ENCODE results near the gene HIGD1C.

Gene HIGD1C

DNA sequence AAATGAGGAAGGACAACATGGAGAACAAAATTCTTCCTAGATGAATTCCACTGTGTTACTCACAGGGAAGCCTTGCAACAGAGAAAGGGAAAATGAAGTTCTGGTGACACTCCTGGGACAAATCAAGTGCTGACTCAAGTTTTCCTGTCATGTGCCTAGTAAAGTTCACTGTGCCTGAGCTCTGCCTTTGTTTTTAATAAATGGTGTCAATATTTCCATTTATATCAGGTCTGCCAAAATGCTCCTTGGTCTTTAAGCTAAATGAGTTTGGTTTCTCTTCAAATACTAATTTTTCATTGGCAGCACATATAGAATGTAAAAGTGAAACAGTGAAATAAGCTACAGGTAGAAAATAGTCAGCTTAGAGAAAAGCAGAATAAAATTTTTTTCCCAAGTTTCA lies 33.0 kb downstream of the HIGD1C start:
- no peaks in the 10 kb centered on the region for H3K9me2 ChIP-seq (ENCODE audit: low read depth, low read length)
- H3K27ac ChIP-seq (ENCODE audit: low read depth, low read length, poor library complexity, severe bottlenecking), result no peak overlapping the region
- peaks cover 20% of the 10 kb centered on the region; the same call in 1 of the 2 replicates for H3K36me3 ChIP-seq (ENCODE audit: insufficient read depth, low read length)
- H3K79me2 ChIP-seq (ENCODE audit: insufficient read depth, low read length), result no peaks in the 10 kb centered on the region
- TF ChIP-seq, protein P1, sequence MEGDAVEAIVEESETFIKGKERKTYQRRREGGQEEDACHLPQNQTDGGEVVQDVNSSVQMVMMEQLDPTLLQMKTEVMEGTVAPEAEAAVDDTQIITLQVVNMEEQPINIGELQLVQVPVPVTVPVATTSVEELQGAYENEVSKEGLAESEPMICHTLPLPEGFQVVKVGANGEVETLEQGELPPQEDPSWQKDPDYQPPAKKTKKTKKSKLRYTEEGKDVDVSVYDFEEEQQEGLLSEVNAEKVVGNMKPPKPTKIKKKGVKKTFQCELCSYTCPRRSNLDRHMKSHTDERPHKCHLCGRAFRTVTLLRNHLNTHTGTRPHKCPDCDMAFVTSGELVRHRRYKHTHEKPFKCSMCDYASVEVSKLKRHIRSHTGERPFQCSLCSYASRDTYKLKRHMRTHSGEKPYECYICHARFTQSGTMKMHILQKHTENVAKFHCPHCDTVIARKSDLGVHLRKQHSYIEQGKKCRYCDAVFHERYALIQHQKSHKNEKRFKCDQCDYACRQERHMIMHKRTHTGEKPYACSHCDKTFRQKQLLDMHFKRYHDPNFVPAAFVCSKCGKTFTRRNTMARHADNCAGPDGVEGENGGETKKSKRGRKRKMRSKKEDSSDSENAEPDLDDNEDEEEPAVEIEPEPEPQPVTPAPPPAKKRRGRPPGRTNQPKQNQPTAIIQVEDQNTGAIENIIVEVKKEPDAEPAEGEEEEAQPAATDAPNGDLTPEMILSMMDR (IDR thresholded peaks at IDR 0.05; ENCODE audit: low read length), result no peak
- TF ChIP-seq EZH2 (IDR thresholded peaks at IDR 0.05; ENCODE audit: borderline replicate concordance, low read length), result no peak
- no peak overlapping the region for H2AFZ ChIP-seq (ENCODE audit: low read length)
- H3K27me3 ChIP-seq (ENCODE audit: insufficient read depth, low read length), result no peaks in the 10 kb centered on the region
- no peak overlapping the region for H3K4me3 ChIP-seq (ENCODE audit: low read depth, low read length, poor library complexity, severe bottlenecking)
- H3K9ac ChIP-seq (ENCODE audit: low read length), result no peak overlapping the region
- no peaks in the 10 kb centered on the region for H3F3A ChIP-seq (ENCODE audit: insufficient read depth, low read length)
- H4K20me1 ChIP-seq (ENCODE audit: insufficient read depth, low read length), result no peaks in the 10 kb centered on the region
- no peak overlapping the region for H3K4me2 ChIP-seq (ENCODE audit: low read length)
- H3K9me3 ChIP-seq (ENCODE audit: low read length), result no peaks in the 10 kb centered on the region
- peaks cover 8% of the 10 kb centered on the region for H3K4me1 ChIP-seq (ENCODE audit: insufficient read depth, low read length, severe bottlenecking)

DNA sequence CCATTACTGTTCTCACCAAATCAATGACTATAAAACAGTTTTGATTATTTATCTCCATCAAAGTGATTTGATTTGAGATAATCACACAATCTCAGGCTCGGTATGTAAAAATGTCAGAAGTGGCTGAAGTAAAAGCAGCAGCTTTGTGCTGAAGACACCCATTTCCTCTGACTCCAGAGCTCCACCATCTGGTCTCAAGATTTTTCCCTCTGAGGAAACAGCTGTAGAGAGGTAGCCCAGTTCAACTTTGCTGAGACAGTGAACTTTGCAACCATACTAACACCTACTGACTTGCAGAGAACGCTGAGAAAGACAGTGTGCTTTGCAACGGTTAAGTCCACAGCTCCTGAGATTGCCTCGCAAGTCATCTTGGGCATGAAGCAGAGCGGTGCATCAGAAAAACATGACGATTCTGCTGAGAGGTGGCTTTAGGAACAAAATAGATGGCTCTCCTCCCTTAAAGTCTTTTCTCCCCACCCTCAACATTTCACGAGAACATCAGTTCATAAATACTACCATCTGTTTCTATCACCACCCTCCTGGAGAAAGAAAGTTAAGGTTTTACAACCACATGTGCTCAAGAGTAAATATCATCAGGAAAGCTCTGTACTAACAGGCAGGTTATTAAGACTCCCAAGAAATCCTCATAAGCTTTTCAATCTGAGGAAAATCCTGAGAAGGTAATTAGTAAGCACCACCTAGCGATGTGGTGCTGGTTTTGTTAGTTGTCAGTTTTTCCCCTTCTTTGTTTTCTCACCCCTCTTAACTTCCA lies 34.8 kb downstream of the HIGD1C start:
- Histone ChIP-seq H3K9me2 (ENCODE audit: low read depth, low read length) (no peaks in the 10 kb centered on the region), H3K4me2 (ENCODE audit: low read length) (no peak overlapping the region), H2AFZ (ENCODE audit: low read length) (no peak overlapping the region), H3K4me3 (ENCODE audit: low read depth, low read length, poor library complexity, severe bottlenecking) (no peak overlapping the region), H3K27ac (ENCODE audit: low read depth, low read length, poor library complexity, severe bottlenecking) (peak overlapping the region; percentile 2), H3K9me3 (ENCODE audit: low read length) (no peaks in the 10 kb centered on the region), H3K79me2 (ENCODE audit: insufficient read depth, low read length) (no peaks in the 10 kb centered on the region), H3K27me3 (ENCODE audit: insufficient read depth, low read length) (no peaks in the 10 kb centered on the region), H3K4me1 (ENCODE audit: insufficient read depth, low read length, severe bottlenecking) (peaks cover 8% of the 10 kb centered on the region), H4K20me1 (ENCODE audit: insufficient read depth, low read length) (no peaks in the 10 kb centered on the region), H3K9ac (ENCODE audit: low read length) (no peak overlapping the region), H3K36me3 (ENCODE audit: insufficient read depth, low read length) (peaks cover 39% of the 10 kb centered on the region; the same call in 1 of the 2 replicates), H3F3A (ENCODE audit: insufficient read depth, low read length) (no peaks in the 10 kb centered on the region)
- TF ChIP-seq, protein P1 (IDR thresholded peaks at IDR 0.05; ENCODE audit: low read length), result peak; percentile 77
- TF ChIP-seq EZH2 (IDR thresholded peaks at IDR 0.05; ENCODE audit: borderline replicate concordance, low read length), result no peak

GRCh38 chr12:50988051-50988450 lies 35.7 kb downstream of the HIGD1C start:
- no peak overlapping the region for H3K27ac ChIP-seq (ENCODE audit: low read depth, low read length, poor library complexity, severe bottlenecking)
- H3K9me3 ChIP-seq (ENCODE audit: low read length), result no peaks in the 10 kb centered on the region
- H3K27me3 ChIP-seq (ENCODE audit: insufficient read depth, low read length), result no peaks in the 10 kb centered on the region
- H3F3A ChIP-seq (ENCODE audit: insufficient read depth, low read length), result no peaks in the 10 kb centered on the region
- no peaks in the 10 kb centered on the region for H4K20me1 ChIP-seq (ENCODE audit: insufficient read depth, low read length)
- peaks cover 45% of the 10 kb centered on the region; the same call in 1 of the 2 replicates for H3K36me3 ChIP-seq (ENCODE audit: insufficient read depth, low read length)
- no peak overlapping the region for H2AFZ ChIP-seq (ENCODE audit: low read length)
- peaks cover 8% of the 10 kb centered on the region for H3K4me1 ChIP-seq (ENCODE audit: insufficient read depth, low read length, severe bottlenecking)
- H3K9ac ChIP-seq (ENCODE audit: low read length), result no peak overlapping the region
- H3K9me2 ChIP-seq (ENCODE audit: low read depth, low read length), result no peaks in the 10 kb centered on the region
- no peak for TF ChIP-seq EZH2 (IDR thresholded peaks at IDR 0.05; ENCODE audit: borderline replicate concordance, low read length)
- TF ChIP-seq, protein P1 (IDR thresholded peaks at IDR 0.05; ENCODE audit: low read length), result no peak
- H3K79me2 ChIP-seq (ENCODE audit: insufficient read depth, low read length), result no peaks in the 10 kb centered on the region
- H3K4me3 ChIP-seq (ENCODE audit: low read depth, low read length, poor library complexity, severe bottlenecking), result no peak overlapping the region
- no peak overlapping the region for H3K4me2 ChIP-seq (ENCODE audit: low read length)
